SU-DHL-6 (cell line): ENCODE results near the gene NAV2.

Experiments
- EZH2phosphoT487 ChIP-seq: fragments of 200-600 bp; sonication (generic), shearing (Covaris generic); conservative IDR thresholded peaks from 2 replicates; pipeline ENCODE4 v1.6.1; 2018; ENCODE audit warnings: mild to moderate bottlenecking, antibody characterized with exemption, low read length, moderate library complexity, mixed read lengths
- TF ChIP-seq, protein P1 (sequence below): fragments of 200-600 bp; sonication (generic); IDR thresholded peaks from one replicate; pipeline ENCODE4 v1.5.1; 2017; ENCODE audit warnings: antibody characterized with exemption, mild to moderate bottlenecking, low read length, moderate library complexity; ENCODE audit not compliant: insufficient read depth, poor library complexity, severe bottlenecking

DNA sequence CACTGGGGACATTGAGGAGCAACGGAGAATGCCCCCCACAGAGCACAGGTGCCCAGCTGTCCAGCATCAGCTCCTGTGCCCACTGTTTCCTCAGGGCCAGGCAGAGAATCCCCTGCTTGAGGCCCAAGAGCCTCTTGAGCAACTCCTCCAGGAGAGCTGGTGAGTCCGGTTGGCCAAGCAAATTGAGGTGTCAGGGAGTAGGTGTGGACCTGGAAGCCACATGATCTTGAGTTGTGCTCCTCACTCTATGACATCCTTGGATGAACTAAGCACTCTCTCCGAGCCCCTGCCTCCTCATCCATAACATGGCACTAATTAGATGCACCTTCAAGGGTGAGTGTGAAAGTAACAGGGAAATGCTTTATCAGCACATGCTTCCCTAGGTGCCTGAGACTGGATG, 326.3 kb downstream of the NAV2 start:
- TF ChIP-seq, protein P1, sequence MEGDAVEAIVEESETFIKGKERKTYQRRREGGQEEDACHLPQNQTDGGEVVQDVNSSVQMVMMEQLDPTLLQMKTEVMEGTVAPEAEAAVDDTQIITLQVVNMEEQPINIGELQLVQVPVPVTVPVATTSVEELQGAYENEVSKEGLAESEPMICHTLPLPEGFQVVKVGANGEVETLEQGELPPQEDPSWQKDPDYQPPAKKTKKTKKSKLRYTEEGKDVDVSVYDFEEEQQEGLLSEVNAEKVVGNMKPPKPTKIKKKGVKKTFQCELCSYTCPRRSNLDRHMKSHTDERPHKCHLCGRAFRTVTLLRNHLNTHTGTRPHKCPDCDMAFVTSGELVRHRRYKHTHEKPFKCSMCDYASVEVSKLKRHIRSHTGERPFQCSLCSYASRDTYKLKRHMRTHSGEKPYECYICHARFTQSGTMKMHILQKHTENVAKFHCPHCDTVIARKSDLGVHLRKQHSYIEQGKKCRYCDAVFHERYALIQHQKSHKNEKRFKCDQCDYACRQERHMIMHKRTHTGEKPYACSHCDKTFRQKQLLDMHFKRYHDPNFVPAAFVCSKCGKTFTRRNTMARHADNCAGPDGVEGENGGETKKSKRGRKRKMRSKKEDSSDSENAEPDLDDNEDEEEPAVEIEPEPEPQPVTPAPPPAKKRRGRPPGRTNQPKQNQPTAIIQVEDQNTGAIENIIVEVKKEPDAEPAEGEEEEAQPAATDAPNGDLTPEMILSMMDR = no peak
- TF ChIP-seq EZH2phosphoT487 = no peak
